G401 (cell line): ENCODE data around the gene FAIM. TPM values are rescaled to one million over a fixed set of nuclear protein-coding genes. Genes with fewer than 3 reads are reported as not detected.
"Not testable (repeated sequence)": the region's sequence is repeated elsewhere in the genome, so short reads cannot be mapped to it uniquely, and the experiment has no call there.

Experiments used
- DNase-seq: peaks from one replicate; pipeline ENCODE4 v3.0.0-alpha.2; 2015; ENCODE audit warnings: low spot score
- in situ Hi-C: cut with HindIII; loops from 2 replicates; pipeline ENCODE4 v1.10.0; 2016; ENCODE audit warnings: low sequenced_read_pairs, mixed read lengths
- total RNA-seq: library from RNA; depleted of rRNA; stranded (reverse); fragments of >200 nt; shearing (Covaris generic); gene quantifications from 2 replicates; pipeline ENCODE4 v1.2.3, GENCODE V29; 2014; rRNA removed

FAIM gene
- total RNA-seq, 1 experiment from 2014 or later, result 23.8 TPM

DNA sequence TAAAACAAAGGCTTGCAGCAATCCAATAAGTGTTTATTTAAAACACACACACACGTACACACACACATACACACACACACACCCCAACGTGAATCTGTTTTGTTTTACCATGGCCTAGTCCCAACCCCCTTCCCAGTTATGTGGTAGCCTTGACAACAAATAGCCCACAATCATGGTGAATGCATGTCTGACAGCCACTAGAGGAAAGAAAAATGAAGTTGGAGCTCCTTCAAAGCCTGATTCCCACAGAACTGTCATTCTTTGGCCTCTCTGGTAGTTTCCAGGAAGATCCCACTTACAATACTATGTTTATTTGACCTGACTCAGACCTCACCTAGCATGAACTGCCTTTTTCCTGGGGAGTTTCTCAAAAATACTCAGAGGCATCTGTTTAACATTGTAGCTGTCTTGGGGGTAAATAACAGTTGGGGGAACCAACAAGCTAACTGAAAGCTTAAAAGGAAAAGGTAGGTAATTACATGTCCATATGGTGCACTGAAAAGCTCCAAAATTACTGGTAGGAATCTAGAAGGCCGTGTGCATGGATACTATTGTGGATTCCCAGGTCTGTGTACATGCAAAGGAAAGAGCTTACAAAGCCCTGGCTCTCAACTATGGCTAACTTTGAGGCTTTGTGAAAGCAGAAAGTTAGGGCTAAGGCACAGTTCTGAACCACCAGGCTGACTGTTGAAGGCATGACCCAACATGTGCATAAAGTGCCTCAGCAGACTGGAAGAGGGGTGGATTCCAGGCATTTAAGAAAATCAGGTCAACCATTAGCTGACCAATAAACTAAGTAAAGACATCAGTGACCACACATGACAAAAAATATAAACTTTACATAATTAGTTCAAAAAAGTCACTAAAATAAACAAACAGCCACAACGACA is 65.3 kb downstream of the FAIM start:
- no peak for DNase-seq
- in situ Hi-C loops, result no loop called here

DNA sequence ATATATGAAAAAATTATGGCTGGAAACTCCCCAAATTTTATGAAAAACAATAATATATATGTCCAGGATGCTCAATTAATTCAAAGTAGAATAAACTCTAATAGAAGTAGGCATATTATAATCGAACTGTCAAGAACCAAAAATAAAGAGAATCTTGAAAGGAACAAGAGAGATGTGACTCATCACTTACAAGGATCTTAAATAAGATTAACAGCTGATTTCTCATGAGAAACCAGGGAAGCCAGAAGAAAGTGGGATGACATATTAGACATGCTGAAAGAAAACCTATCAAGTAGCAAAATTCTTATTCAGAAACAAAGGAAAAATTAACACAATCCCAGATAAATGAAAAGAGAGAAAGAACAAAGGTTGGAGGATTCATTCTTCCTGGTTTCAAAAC is 66.8 kb downstream of the FAIM start:
- in situ Hi-C loops, result no loop called here
- no peak for DNase-seq

DNA sequence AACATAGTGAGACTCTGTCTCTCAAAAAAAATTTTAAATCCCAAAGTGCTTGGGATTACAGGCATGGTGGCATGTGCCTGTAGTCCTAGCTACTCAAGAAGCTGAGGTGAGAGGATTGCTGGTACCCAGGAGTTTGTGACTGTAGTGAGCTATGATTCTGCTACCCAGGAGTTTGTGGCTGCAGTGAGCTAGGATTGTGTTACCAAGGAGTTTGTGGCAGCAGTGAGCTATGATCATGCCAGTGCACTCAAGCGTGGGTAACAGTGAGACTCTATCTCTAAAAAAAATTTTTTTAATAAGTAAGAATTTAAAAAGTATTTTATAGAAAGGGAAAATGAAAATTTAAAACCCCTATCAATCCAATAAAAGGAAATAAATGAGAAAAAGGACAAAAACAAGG is 69.5 kb downstream of the FAIM start:
- in situ Hi-C loops, result no loop called here
- DNase-seq, result no peak

DNA sequence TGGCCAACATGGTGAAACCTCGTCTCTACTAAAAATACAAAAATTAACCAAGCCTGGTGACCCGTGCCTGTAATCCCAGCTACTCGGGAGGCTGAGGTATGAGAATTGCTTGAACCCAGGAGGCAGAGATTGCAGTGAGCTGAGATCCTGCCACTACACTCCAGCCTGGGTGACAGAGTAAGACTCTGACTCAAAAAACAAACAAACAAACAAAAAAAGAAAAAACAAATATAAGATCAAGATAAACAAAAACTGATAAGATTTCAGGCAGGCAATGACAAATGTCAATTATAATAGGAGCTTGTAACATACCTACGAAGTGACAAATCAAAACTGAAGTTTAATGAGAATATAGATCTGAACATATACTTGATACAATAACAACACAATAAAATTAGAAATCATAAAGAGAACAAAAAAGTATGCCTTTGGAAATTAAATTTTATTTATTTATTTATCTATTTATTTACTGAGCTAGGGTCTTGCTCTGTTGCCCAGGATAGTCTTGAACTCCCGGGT is 70.4 kb downstream of the FAIM start:
- in situ Hi-C loops, result no loop called here
- no peak for DNase-seq

DNA sequence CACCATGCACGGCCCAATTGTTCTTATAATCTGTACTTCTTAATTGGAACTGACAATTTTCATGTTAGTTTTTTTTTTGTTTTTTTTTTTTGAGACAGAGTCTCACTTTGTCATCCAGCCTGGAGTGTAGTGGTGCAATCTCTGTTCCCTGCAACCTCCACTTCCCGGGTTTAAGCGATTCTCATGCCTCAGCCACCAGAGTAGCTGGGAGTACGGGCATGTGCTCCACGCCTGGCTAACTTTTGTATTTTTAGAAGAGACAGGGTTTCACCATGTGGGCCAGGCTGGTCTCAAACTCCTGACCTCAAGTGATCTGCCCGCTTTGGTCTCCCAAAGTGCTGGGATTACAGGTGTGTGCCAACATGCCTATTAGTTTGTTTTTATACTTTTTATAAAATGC is 72.4 kb downstream of the FAIM start:
- DNase-seq, in situ Hi-C loops: not testable (repeated sequence)

DNA sequence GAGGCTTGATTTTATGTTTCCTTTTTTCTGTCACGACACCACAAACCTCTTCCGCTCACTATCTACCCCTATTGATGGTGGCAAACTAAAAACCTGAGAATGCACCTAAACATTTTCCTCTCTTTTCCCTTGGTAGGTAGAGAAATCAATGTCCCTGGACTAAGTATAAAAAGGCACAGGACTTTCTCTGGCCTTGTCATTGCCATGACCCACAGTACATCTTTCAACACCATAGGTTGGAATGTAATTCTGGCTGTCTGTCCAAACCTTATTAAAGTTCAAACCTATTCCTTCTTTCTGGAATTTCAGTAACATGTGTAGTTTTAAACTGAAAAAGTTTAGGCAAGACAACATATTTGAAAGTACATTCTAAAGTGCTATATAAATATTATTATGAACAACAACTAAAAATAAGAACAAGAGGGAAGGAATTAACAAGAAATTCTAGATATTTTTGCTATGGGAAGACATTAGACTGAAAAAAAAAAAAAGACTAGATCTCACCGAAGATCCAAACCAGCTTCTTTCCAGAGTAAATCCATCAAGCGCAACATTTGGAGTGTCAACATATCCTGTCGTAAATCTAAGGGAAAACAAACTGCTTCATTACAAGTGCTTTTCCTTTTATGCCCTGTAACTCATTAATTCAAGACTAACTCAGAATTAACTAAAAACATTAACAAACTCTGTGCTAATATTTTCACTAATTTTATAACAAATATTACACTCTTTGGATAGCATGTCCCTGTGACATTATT is 73.1 kb downstream of the FAIM start:
- in situ Hi-C loops, result no loop called here

DNA sequence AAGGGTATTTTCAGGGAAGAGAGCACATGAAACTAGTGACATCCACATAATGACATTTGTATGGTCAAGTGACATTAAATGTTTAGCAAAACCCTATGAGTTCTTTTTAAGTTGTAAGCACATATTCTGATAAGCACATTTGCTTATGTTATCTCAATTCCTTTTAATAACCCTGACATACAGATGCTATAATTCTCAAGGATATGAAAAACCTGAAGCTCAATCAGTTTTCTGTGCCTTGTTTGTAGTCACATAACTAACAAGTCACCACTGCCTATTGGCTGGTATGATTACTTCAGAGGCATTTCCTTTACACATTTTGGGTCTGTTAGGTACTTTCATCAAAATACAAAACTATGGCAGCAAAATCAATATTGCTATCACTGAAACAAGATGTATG is 74.1 kb downstream of the FAIM start:
- in situ Hi-C loops, result no loop called here
- no peak for DNase-seq

More for the DNA sequence above, 73.1 kb downstream of the FAIM start:
- DNase-seq, result no peak

Other genes with a start within 250 kb of the FAIM start
- not detected in 2 replicates for gene ESYT3, start 174.2 kb upstream of the FAIM start, total RNA-seq
- 22.3 and 35.3 TPM in 2 replicates for gene CEP70, start 14.5 kb upstream of the FAIM start, total RNA-seq
- gene PIK3CB, start 226.2 kb downstream of the FAIM start, total RNA-seq, result 25.4 and 38.0 TPM in 2 replicates